Measurements from ENCODE around the gene GTPBP8.
A peak's percentile ranks its signal among the peaks of the same experiment; 100 is the strongest.

GTPBP8 gene

DNA sequence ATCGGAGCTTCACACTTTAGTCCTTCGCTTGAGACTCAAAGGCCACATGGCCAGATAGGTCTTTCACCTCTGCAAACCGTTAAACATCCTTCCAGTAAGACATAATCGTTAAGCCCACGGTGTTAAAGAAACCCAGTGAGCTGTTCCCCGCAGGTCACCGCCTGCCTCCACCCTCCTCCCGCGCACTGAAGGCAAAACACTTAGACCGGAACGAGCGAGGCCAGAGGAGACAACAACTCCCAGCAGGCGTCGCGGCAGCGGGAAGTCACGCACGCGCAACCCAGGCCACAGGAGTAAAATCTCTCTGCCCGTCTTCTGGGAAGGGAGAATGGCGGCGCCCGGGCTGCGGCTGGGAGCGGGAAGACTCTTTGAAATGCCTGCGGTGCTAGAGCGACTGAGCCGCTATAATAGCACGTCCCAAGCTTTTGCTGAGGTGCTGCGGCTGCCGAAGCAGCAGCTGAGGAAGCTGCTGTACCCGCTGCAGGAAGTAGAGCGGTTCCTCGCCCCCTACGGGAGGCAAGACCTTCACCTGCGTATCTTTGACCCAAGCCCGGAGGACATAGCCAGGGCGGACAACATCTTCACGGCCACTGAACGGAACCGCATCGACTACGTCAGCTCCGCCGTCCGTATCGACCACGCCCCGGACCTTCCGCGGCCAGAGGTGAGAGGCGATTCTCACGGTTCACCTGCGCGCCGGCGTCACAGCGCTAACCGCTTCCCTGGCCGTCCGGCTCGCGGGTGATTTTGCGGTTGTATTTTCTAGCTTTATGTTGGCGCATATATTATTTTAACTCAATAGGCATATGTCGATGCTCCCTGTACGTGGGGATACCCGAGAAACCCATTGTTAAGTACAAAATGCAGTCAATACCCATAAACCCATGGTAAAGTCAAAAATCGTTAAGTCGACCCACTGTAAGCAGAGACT is at the start of gene GTPBP8 (continued):
- TF ChIP-seq ZNF16 (tag by site-specific recombination; IDR thresholded peaks at IDR 0.05; ENCODE audit: low read depth) (no peak), ZNF37A (tag by site-specific recombination; IDR thresholded peaks at IDR 0.05) (no peak), SCRT1 (tag by site-specific recombination; IDR thresholded peaks at IDR 0.05; ENCODE audit: borderline replicate concordance) (no peak), ZNF2 (tag by site-specific recombination; IDR thresholded peaks at IDR 0.05) (peak; percentile 58; the same call in 1 of the 2 replicates), TRIM28 (IDR thresholded peaks at IDR 0.05; ENCODE audit: borderline replicate concordance, low read length) (no peak), ZNF175 (tag by site-specific recombination; IDR thresholded peaks at IDR 0.05) (no peak), ZNF654 (tag by site-specific recombination; IDR thresholded peaks at IDR 0.05; ENCODE audit: low read depth) (no peak), ZNF132 (tag by site-specific recombination; IDR thresholded peaks at IDR 0.05; ENCODE audit: borderline replicate concordance) (no peak), GLI4 (tag by site-specific recombination; IDR thresholded peaks at IDR 0.05) (peak; percentile 70; the same call in 1 of the 2 replicates), ZNF311 (tag by site-specific recombination; IDR thresholded peaks at IDR 0.05; ENCODE audit: borderline replicate concordance) (no peak), ZNF843 (tag by site-specific recombination; IDR thresholded peaks at IDR 0.05) (peak; percentile 38; the same call in 1 of the 2 replicates), HOXD13 (CRISPR knock-in tag; IDR thresholded peaks at IDR 0.05; ENCODE audit: borderline replicate concordance) (no peak), ZNF791 (tag by site-specific recombination; IDR thresholded peaks at IDR 0.05) (no peak), ZBTB7A (tag by site-specific recombination; IDR thresholded peaks at IDR 0.05; ENCODE audit: low read depth) (no peak), ZSCAN23 (tag by site-specific recombination; IDR thresholded peaks at IDR 0.05) (0 out of 2 replicates have a peak, but pooled peaks have one; percentile 29), ZNF426 (tag by site-specific recombination; IDR thresholded peaks at IDR 0.05) (no peak), ZNF146 (tag by site-specific recombination; IDR thresholded peaks at IDR 0.05) (no peak), SP7 (tag by site-specific recombination; IDR thresholded peaks at IDR 0.05) (peak; percentile 68), ZNF324 (tag by site-specific recombination; IDR thresholded peaks at IDR 0.05) (peak; percentile 30; the same call in 1 of the 2 replicates), ZBTB20 (tag by site-specific recombination; IDR thresholded peaks at IDR 0.05) (peak; percentile 71; the same call in 1 of the 2 replicates)
- TF ChIP-seq, protein P1, sequence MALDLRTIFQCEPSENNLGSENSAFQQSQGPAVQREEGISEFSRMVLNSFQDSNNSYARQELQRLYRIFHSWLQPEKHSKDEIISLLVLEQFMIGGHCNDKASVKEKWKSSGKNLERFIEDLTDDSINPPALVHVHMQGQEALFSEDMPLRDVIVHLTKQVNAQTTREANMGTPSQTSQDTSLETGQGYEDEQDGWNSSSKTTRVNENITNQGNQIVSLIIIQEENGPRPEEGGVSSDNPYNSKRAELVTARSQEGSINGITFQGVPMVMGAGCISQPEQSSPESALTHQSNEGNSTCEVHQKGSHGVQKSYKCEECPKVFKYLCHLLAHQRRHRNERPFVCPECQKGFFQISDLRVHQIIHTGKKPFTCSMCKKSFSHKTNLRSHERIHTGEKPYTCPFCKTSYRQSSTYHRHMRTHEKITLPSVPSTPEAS (tag by site-specific recombination; IDR thresholded peaks at IDR 0.05), result peak; percentile 50; the same call in 1 of the 2 replicates
- TF ChIP-seq, protein P2, sequence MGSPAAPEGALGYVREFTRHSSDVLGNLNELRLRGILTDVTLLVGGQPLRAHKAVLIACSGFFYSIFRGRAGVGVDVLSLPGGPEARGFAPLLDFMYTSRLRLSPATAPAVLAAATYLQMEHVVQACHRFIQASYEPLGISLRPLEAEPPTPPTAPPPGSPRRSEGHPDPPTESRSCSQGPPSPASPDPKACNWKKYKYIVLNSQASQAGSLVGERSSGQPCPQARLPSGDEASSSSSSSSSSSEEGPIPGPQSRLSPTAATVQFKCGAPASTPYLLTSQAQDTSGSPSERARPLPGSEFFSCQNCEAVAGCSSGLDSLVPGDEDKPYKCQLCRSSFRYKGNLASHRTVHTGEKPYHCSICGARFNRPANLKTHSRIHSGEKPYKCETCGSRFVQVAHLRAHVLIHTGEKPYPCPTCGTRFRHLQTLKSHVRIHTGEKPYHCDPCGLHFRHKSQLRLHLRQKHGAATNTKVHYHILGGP (tag by site-specific recombination; IDR thresholded peaks at IDR 0.05), result no peak
- TF ChIP-seq, protein P3, sequence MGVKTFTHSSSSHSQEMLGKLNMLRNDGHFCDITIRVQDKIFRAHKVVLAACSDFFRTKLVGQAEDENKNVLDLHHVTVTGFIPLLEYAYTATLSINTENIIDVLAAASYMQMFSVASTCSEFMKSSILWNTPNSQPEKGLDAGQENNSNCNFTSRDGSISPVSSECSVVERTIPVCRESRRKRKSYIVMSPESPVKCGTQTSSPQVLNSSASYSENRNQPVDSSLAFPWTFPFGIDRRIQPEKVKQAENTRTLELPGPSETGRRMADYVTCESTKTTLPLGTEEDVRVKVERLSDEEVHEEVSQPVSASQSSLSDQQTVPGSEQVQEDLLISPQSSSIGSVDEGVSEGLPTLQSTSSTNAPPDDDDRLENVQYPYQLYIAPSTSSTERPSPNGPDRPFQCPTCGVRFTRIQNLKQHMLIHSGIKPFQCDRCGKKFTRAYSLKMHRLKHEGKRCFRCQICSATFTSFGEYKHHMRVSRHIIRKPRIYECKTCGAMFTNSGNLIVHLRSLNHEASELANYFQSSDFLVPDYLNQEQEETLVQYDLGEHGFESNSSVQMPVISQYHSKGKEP (tag by site-specific recombination; IDR thresholded peaks at IDR 0.05), result no peak
- TF ChIP-seq, protein P4, sequence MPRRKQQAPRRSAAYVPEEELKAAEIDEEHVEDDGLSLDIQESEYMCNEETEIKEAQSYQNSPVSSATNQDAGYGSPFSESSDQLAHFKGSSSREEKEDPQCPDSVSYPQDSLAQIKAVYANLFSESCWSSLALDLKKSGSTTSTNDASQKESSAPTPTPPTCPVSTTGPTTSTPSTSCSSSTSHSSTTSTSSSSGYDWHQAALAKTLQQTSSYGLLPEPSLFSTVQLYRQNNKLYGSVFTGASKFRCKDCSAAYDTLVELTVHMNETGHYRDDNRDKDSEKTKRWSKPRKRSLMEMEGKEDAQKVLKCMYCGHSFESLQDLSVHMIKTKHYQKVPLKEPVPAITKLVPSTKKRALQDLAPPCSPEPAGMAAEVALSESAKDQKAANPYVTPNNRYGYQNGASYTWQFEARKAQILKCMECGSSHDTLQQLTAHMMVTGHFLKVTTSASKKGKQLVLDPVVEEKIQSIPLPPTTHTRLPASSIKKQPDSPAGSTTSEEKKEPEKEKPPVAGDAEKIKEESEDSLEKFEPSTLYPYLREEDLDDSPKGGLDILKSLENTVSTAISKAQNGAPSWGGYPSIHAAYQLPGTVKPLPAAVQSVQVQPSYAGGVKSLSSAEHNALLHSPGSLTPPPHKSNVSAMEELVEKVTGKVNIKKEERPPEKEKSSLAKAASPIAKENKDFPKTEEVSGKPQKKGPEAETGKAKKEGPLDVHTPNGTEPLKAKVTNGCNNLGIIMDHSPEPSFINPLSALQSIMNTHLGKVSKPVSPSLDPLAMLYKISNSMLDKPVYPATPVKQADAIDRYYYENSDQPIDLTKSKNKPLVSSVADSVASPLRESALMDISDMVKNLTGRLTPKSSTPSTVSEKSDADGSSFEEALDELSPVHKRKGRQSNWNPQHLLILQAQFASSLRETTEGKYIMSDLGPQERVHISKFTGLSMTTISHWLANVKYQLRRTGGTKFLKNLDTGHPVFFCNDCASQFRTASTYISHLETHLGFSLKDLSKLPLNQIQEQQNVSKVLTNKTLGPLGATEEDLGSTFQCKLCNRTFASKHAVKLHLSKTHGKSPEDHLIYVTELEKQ (tag by site-specific recombination; IDR thresholded peaks at IDR 0.05; ENCODE audit: borderline replicate concordance), result no peak
- TF ChIP-seq, protein P5, sequence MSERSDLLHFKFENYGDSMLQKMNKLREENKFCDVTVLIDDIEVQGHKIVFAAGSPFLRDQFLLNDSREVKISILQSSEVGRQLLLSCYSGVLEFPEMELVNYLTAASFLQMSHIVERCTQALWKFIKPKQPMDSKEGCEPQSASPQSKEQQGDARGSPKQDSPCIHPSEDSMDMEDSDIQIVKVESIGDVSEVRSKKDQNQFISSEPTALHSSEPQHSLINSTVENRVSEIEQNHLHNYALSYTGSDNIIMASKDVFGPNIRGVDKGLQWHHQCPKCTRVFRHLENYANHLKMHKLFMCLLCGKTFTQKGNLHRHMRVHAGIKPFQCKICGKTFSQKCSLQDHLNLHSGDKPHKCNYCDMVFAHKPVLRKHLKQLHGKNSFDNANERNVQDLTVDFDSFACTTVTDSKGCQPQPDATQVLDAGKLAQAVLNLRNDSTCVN (tag by site-specific recombination; optimal IDR thresholded peaks at IDR 0.05), result peak; percentile 63
- TF ChIP-seq, protein P6, sequence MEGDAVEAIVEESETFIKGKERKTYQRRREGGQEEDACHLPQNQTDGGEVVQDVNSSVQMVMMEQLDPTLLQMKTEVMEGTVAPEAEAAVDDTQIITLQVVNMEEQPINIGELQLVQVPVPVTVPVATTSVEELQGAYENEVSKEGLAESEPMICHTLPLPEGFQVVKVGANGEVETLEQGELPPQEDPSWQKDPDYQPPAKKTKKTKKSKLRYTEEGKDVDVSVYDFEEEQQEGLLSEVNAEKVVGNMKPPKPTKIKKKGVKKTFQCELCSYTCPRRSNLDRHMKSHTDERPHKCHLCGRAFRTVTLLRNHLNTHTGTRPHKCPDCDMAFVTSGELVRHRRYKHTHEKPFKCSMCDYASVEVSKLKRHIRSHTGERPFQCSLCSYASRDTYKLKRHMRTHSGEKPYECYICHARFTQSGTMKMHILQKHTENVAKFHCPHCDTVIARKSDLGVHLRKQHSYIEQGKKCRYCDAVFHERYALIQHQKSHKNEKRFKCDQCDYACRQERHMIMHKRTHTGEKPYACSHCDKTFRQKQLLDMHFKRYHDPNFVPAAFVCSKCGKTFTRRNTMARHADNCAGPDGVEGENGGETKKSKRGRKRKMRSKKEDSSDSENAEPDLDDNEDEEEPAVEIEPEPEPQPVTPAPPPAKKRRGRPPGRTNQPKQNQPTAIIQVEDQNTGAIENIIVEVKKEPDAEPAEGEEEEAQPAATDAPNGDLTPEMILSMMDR (tag by site-specific recombination; IDR thresholded peaks at IDR 0.05), result peak; percentile 41
- TF ChIP-seq, protein P7, sequence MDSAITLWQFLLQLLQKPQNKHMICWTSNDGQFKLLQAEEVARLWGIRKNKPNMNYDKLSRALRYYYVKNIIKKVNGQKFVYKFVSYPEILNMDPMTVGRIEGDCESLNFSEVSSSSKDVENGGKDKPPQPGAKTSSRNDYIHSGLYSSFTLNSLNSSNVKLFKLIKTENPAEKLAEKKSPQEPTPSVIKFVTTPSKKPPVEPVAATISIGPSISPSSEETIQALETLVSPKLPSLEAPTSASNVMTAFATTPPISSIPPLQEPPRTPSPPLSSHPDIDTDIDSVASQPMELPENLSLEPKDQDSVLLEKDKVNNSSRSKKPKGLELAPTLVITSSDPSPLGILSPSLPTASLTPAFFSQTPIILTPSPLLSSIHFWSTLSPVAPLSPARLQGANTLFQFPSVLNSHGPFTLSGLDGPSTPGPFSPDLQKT (IDR thresholded peaks at IDR 0.05; ENCODE audit: borderline replicate concordance, low read depth, low read length), result no peak; the same call in 1 of the 2 replicates

All from HEK293 (cell line).